ENCODE data around the gene ERC1.

- TF ChIP-seq MEIS1 (CRISPR knock-in tag; IDR thresholded peaks at IDR 0.05; ENCODE audit: borderline replicate concordance) = no peak
- TF ChIP-seq CTCF (tag by site-specific recombination; IDR thresholded peaks at IDR 0.05) = no peak
- TF ChIP-seq, protein P1, sequence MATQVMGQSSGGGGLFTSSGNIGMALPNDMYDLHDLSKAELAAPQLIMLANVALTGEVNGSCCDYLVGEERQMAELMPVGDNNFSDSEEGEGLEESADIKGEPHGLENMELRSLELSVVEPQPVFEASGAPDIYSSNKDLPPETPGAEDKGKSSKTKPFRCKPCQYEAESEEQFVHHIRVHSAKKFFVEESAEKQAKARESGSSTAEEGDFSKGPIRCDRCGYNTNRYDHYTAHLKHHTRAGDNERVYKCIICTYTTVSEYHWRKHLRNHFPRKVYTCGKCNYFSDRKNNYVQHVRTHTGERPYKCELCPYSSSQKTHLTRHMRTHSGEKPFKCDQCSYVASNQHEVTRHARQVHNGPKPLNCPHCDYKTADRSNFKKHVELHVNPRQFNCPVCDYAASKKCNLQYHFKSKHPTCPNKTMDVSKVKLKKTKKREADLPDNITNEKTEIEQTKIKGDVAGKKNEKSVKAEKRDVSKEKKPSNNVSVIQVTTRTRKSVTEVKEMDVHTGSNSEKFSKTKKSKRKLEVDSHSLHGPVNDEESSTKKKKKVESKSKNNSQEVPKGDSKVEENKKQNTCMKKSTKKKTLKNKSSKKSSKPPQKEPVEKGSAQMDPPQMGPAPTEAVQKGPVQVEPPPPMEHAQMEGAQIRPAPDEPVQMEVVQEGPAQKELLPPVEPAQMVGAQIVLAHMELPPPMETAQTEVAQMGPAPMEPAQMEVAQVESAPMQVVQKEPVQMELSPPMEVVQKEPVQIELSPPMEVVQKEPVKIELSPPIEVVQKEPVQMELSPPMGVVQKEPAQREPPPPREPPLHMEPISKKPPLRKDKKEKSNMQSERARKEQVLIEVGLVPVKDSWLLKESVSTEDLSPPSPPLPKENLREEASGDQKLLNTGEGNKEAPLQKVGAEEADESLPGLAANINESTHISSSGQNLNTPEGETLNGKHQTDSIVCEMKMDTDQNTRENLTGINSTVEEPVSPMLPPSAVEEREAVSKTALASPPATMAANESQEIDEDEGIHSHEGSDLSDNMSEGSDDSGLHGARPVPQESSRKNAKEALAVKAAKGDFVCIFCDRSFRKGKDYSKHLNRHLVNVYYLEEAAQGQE (tag by site-specific recombination; IDR thresholded peaks at IDR 0.05) = no peak
- no peak for TF ChIP-seq ZNF768 (tag by site-specific recombination; IDR thresholded peaks at IDR 0.05)
- no peak for TF ChIP-seq ZNF175 (tag by site-specific recombination; IDR thresholded peaks at IDR 0.05)
- TF ChIP-seq ZNF19 (tag by site-specific recombination; IDR thresholded peaks at IDR 0.05; ENCODE audit: low read depth) = no peak
- no peak for TF ChIP-seq ZBTB1 (tag by site-specific recombination; IDR thresholded peaks at IDR 0.05)
- no peak for TF ChIP-seq ZNF785 (tag by site-specific recombination; IDR thresholded peaks at IDR 0.05)
- no peak for TF ChIP-seq ZNF501 (tag by site-specific recombination; IDR thresholded peaks at IDR 0.05)
- TF ChIP-seq ZBTB26 (tag by site-specific recombination; optimal IDR thresholded peaks at IDR 0.05) = no peak
- no peak for TF ChIP-seq RBAK (tag by site-specific recombination; IDR thresholded peaks at IDR 0.05)
- TF ChIP-seq, protein P2, sequence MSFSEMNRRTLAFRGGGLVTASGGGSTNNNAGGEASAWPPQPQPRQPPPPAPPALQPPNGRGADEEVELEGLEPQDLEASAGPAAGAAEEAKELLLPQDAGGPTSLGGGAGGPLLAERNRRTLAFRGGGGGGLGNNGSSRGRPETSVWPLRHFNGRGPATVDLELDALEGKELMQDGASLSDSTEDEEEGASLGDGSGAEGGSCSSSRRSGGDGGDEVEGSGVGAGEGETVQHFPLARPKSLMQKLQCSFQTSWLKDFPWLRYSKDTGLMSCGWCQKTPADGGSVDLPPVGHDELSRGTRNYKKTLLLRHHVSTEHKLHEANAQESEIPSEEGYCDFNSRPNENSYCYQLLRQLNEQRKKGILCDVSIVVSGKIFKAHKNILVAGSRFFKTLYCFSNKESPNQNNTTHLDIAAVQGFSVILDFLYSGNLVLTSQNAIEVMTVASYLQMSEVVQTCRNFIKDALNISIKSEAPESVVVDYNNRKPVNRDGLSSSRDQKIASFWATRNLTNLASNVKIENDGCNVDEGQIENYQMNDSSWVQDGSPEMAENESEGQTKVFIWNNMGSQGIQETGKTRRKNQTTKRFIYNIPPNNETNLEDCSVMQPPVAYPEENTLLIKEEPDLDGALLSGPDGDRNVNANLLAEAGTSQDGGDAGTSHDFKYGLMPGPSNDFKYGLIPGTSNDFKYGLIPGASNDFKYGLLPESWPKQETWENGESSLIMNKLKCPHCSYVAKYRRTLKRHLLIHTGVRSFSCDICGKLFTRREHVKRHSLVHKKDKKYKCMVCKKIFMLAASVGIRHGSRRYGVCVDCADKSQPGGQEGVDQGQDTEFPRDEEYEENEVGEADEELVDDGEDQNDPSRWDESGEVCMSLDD (tag by site-specific recombination; IDR thresholded peaks at IDR 0.05) = no peak
These were observed 29.4 kb downstream of the ERC1 start for GRCh38 chr12:1020389-1020788.
